H4 (cell line): ENCODE measurements around the gene HNRNPA1. TPM values are rescaled to one million over a fixed set of nuclear protein-coding genes. Genes with fewer than 3 reads are reported as not detected.

Experiments
- total RNA-seq: library from RNA; depleted of rRNA; stranded (reverse); fragments of >200 nt; shearing (Covaris generic); gene quantifications from 2 replicates; pipeline ENCODE4 v1.2.3, GENCODE V29; 2014; rRNA removed

The HNRNPA1 gene
- total RNA-seq, 1 experiment from 2014 or later = 634 TPM

Other genes with a start within 250 kb of the HNRNPA1 start
- not detected in 2 replicates for gene HOXC5, start 247.7 kb upstream of the HNRNPA1 start, total RNA-seq
- gene HOXC4, start 226.9 kb upstream of the HNRNPA1 start, total RNA-seq = 0.37 and 1.9 TPM in 2 replicates
- 28.1 and 33.8 TPM in 2 replicates for gene SMUG1, start 91.7 kb upstream of the HNRNPA1 start, total RNA-seq
- 32.1 and 45.4 TPM in 2 replicates for gene CBX5, start 604 bp upstream of the HNRNPA1 start, total RNA-seq
- 0.89 and 1.2 TPM in 2 replicates for gene NFE2, start 20.3 kb downstream of the HNRNPA1 start, total RNA-seq
- gene COPZ1, start 44.4 kb downstream of the HNRNPA1 start, total RNA-seq = 155 and 212 TPM in 2 replicates
- gene GPR84, start 83.8 kb downstream of the HNRNPA1 start, total RNA-seq = not detected in 2 replicates
- 2.3 and 5.3 TPM in 2 replicates for gene ZNF385A, start 104.0 kb downstream of the HNRNPA1 start, total RNA-seq
- gene ITGA5, start 138.5 kb downstream of the HNRNPA1 start, total RNA-seq = 86.7 and 89.4 TPM in 2 replicates
- not detected in 2 replicates for gene GTSF1, start 192.9 kb downstream of the HNRNPA1 start, total RNA-seq
- under 0.01 TPM in 1 of 2 replicates, not detected in the other for gene NCKAP1L, start 217.0 kb downstream of the HNRNPA1 start, total RNA-seq